IPS DF 19.7 (cell line): ENCODE measurements around the gene ADGRV1.
"Not testable (repeated sequence)": the region's sequence is repeated elsewhere in the genome, so short reads cannot be mapped to it uniquely, and the experiment has no call there.

Experiments used
- DNase-seq: peaks from one replicate; pipeline ENCODE4 v3.0.0-alpha.2; 2013; ENCODE audit warnings: low read depth, low spot score

ADGRV1 gene

GRCh38 chr5:90645024-90645610 lies 86.5 kb downstream of the ADGRV1 start:
- DNase-seq, result peak; percentile 78

GRCh38 chr5:90650767-90651166 lies 92.2 kb downstream of the ADGRV1 start:
- DNase-seq, result no peak

- no peak for DNase-seq
Observed at GRCh38 chr5:90654215-90654614, 95.6 kb downstream of the ADGRV1 start.

GRCh38 chr5:90655423-90655822 lies 96.8 kb downstream of the ADGRV1 start:
- no peak for DNase-seq

- DNase-seq, result no peak
Observed at GRCh38 chr5:90657030-90657429, 98.4 kb downstream of the ADGRV1 start.

- no peak for DNase-seq
Observed at GRCh38 chr5:90657788-90658187, 99.2 kb downstream of the ADGRV1 start.

GRCh38 chr5:90658620-90659019 lies 100.0 kb downstream of the ADGRV1 start:
- DNase-seq, result no peak

GRCh38 chr5:90668079-90668565 lies 109.5 kb downstream of the ADGRV1 start:
- DNase-seq, result not testable (repeated sequence)

GRCh38 chr5:90675222-90675621 lies 116.6 kb downstream of the ADGRV1 start:
- DNase-seq, result no peak

GRCh38 chr5:90680921-90681563 lies 122.4 kb downstream of the ADGRV1 start:
- DNase-seq, result no peak

GRCh38 chr5:90682278-90682677 lies 123.7 kb downstream of the ADGRV1 start:
- no peak for DNase-seq

- no peak for DNase-seq
Observed at GRCh38 chr5:90685425-90686022, 126.9 kb downstream of the ADGRV1 start.

- not testable (repeated sequence) for DNase-seq
Observed at GRCh38 chr5:90686363-90686762, 127.8 kb downstream of the ADGRV1 start.

GRCh38 chr5:90687458-90687857 lies 128.9 kb downstream of the ADGRV1 start:
- not testable (repeated sequence) for DNase-seq

- DNase-seq, result no peak
Observed at GRCh38 chr5:90689064-90689463, 130.5 kb downstream of the ADGRV1 start.

- no peak for DNase-seq
Observed at GRCh38 chr5:90690307-90690706, 131.7 kb downstream of the ADGRV1 start.

GRCh38 chr5:90691533-90691932 lies 132.9 kb downstream of the ADGRV1 start:
- no peak for DNase-seq

GRCh38 chr5:90696153-90696552 lies 137.6 kb downstream of the ADGRV1 start:
- no peak for DNase-seq

GRCh38 chr5:90700299-90700698 lies 141.7 kb downstream of the ADGRV1 start:
- DNase-seq, result no peak

- DNase-seq, result no peak
Observed at GRCh38 chr5:90703932-90704331, 145.3 kb downstream of the ADGRV1 start.

GRCh38 chr5:90707698-90708097 lies 149.1 kb downstream of the ADGRV1 start:
- no peak for DNase-seq

GRCh38 chr5:90709323-90710155 lies 150.9 kb downstream of the ADGRV1 start:
- DNase-seq, result peak; percentile 3
